Esophagus muscularis mucosa (tissue), 4 donors: Measurements from ENCODE around the gene FGF8. TPM values are rescaled to one million over a fixed set of nuclear protein-coding genes. Genes with fewer than 3 reads are reported as not detected.

Experiments
- DNase-seq: peaks from one replicate; pipeline ENCODE4 v3.0.0-alpha.2; 2017; ENCODE audit errors: extremely low spot score
- H3K27ac ChIP-seq, 4 donors: fragments of 200-600 bp; sonication (generic); replicated peaks in 1 of 4; 1 replicate in 3 of 4; 2 replicates in 1 of 4; pipeline ENCODE4 v1.5.1; 2016 to 2019; ENCODE audit warnings: mild to moderate bottlenecking in 1 of 4
- H3K27me3 ChIP-seq, 4 donors: fragments of 200-600 bp; sonication (generic); one replicate each; pipeline versions ENCODE4 v1.5.1 to v1.6.0; 2016 to 2019
- H3K36me3 ChIP-seq, 4 donors: fragments of 200-600 bp; sonication (generic); one replicate each; pipeline ENCODE4 v1.5.1; 2016 to 2019
- H3K4me1 ChIP-seq, 4 donors: fragments of 200-600 bp; sonication (generic); one replicate each; pipeline ENCODE4 v1.5.1; 2016 to 2019
- H3K4me3 ChIP-seq, 4 donors: fragments of 200-600 bp; sonication (generic); 1 replicate in 2 of 4; 2 replicates in 2 of 4; pipeline ENCODE4 v1.5.1; 2016 to 2019; ENCODE audit warnings: mild to moderate bottlenecking in 4 of 4, moderate library complexity in 1 of 4
- H3K9me3 ChIP-seq, 4 donors: fragments of 200-600 bp; sonication (generic); 1 replicate in 3 of 4; 2 replicates in 1 of 4; pipeline ENCODE4 v1.5.1; 2016 to 2019
- EP300 ChIP-seq: sonication (generic); formaldehyde crosslinking; IDR thresholded peaks from one replicate; pipeline ENCODE4 v1.6.1; 2017; ENCODE audit warnings: antibody characterized with exemption
- POLR2A ChIP-seq: fragments of 450-650 bp; IDR thresholded peaks from one replicate; pipeline ENCODE4 v1.6.1; 2017; ENCODE audit warnings: antibody characterized with exemption, moderate library complexity, mild to moderate bottlenecking, low read depth
- POLR2AphosphoS5 ChIP-seq, 2 donors: sonication (generic); formaldehyde crosslinking; IDR thresholded peaks; one replicate each; pipeline ENCODE4 v1.6.1; 2017; ENCODE audit warnings: antibody characterized with exemption in 2 of 2
- WGBS: methylation state at CpG from one replicate; pipeline ENCODE4 v1.1.5; 2018; 5-methylcytosine and 5-hydroxymethylcytosine counted together
- intact Hi-C: fragments of 100-400 bp; cut with DNase I; formaldehyde crosslinking; loops from one replicate; pipeline ENCODE4 v1.15.1; 2023
- total RNA-seq, 4 donors: library from RNA; depleted of rRNA; stranded (reverse); fragments of >200 nt; gene quantifications; one replicate each; pipeline versions ENCODE4 v1.1.0 to v1.2.1, GENCODE V29; 2016
- TF ChIP-seq, protein P1 (sequence below), 3 experiments: fragments of 200-600 bp in 2 of 3; fragments of 450-650 bp in 1 of 3; sonication (generic) in 2 of 3; IDR thresholded peaks; one replicate each; pipeline ENCODE4 v1.5.1; 2017 to 2019; ENCODE audit warnings: antibody characterized with exemption in 3 of 3, mild to moderate bottlenecking in 2 of 3, moderate library complexity in 1 of 3

Gene FGF8
- total RNA-seq, 4 donors from 2014 or later = not detected

- no peak overlapping the region for H3K27ac ChIP-seq
- peaks cover 0 to 68% (median 9%) of the 10 kb centered on the region in 4 donors for H3K27me3 ChIP-seq
- DNase-seq = no peak
- TF ChIP-seq POLR2A (no peak), POLR2AphosphoS5 (IDR thresholded peaks at IDR 0.05) (no peak), EP300 (no peak)
- TF ChIP-seq, protein P1, sequence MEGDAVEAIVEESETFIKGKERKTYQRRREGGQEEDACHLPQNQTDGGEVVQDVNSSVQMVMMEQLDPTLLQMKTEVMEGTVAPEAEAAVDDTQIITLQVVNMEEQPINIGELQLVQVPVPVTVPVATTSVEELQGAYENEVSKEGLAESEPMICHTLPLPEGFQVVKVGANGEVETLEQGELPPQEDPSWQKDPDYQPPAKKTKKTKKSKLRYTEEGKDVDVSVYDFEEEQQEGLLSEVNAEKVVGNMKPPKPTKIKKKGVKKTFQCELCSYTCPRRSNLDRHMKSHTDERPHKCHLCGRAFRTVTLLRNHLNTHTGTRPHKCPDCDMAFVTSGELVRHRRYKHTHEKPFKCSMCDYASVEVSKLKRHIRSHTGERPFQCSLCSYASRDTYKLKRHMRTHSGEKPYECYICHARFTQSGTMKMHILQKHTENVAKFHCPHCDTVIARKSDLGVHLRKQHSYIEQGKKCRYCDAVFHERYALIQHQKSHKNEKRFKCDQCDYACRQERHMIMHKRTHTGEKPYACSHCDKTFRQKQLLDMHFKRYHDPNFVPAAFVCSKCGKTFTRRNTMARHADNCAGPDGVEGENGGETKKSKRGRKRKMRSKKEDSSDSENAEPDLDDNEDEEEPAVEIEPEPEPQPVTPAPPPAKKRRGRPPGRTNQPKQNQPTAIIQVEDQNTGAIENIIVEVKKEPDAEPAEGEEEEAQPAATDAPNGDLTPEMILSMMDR (IDR thresholded peaks at IDR 0.05) = no peak
- H3K4me1 ChIP-seq = no peaks in the 10 kb centered on the region
- no peak overlapping the region for H3K4me3 ChIP-seq
- H3K9me3 ChIP-seq = no peaks in the 10 kb centered on the region
- 94% methylated on average over 6 of the region's 12 CpGs for WGBS
- H3K36me3 ChIP-seq = no peaks in the 10 kb centered on the region
- intact Hi-C loops = no loop called here
Observed at GRCh38 chr10:101766753-101767599, 8.9 kb downstream of the FGF8 start.

DNA sequence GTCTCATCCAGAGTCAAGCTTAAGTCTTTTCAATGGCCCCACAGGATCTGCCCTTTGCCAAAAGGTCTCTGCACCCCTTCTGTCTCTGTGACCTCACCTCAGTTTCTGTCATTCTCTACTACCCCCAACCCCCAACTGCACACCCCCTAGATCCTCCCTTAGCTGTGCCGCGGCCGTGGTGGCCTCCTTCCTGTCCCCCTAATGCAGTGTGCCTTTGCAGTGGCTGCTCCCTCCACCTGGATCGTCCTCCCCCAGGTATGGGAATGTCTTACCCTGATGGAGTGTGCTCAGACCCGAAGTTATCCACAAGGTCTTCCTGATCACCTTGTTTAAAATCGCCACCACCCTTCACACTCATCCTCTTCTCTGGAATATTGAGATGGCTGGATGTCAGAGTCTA is 9.6 kb downstream of the FGF8 start:
- intact Hi-C loops = no loop called here
- TF ChIP-seq POLR2A (no peak), EP300 (no peak), POLR2AphosphoS5 (IDR thresholded peaks at IDR 0.05) (no peak)
- TF ChIP-seq, protein P1 (IDR thresholded peaks at IDR 0.05) = no peak
- no peak for DNase-seq
- 82% methylated on average over 6 of the region's 6 CpGs for WGBS
- Histone ChIP-seq H3K27ac (no peak overlapping the region), H3K4me3 (no peak overlapping the region), H3K9me3 (no peaks in the 10 kb centered on the region), H3K27me3 (peaks cover 0 to 68% (median 8%) of the 10 kb centered on the region in 4 donors), H3K4me1 (no peaks in the 10 kb centered on the region), H3K36me3 (no peaks in the 10 kb centered on the region)

DNA sequence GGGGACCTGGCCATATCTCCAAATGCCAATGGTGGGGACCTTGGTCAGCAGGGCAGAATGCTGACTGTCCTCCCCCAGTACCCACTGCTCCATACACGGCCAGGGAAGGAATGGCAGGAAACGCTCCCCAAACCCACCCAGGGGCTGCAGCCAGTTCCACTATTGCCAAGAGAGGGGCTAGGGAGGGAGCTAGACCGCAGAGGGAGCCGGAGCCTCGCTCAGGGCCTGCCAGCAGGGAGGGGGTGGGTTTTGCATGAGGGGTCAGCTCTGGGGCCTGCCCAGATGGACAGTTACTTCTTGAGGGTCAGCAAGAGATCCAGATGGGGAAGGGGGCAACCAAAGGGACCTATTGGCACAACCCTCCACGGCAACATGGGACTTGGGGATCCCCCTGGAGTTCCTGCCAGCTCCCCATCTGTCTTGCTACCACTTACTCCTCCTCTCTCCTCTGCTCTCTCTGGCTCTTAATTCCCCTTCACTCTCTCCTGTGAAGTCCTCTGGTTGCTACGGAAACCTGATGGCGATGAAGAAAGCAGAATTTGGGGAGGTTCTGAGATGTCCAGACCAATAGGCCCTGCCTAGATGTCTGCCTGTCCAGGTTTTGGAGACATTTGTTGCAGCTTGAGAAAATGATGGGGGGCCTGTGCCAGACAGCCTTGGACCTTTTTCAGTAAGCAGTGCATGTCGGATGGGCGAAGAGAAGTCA is 12.6 kb downstream of the FGF8 start:
- WGBS = 72% methylated on average over 7 of the region's 10 CpGs
- DNase-seq = no peak
- H3K9me3 ChIP-seq = no peaks in the 10 kb centered on the region
- no peaks in the 10 kb centered on the region for H3K36me3 ChIP-seq
- H3K4me3 ChIP-seq = no peak overlapping the region
- no peaks in the 10 kb centered on the region for H3K4me1 ChIP-seq
- peaks cover 0 to 63% (median 0%) of the 10 kb centered on the region in 4 donors for H3K27me3 ChIP-seq
- no peak for TF ChIP-seq POLR2A
- TF ChIP-seq POLR2AphosphoS5 (IDR thresholded peaks at IDR 0.05) = no peak
- no peak for TF ChIP-seq EP300
- TF ChIP-seq, protein P1 (IDR thresholded peaks at IDR 0.05) = no peak
- intact Hi-C loops = no loop called here
- no peak overlapping the region for H3K27ac ChIP-seq

GRCh38 chr10:101762736-101763135 is 13.2 kb downstream of the FGF8 start:
- TF ChIP-seq POLR2AphosphoS5 (IDR thresholded peaks at IDR 0.05) = no peak
- TF ChIP-seq POLR2A = no peak
- TF ChIP-seq, protein P1 (IDR thresholded peaks at IDR 0.05) = no peak
- no peak for TF ChIP-seq EP300
- no peak for DNase-seq
- H3K27ac ChIP-seq = no peak overlapping the region
- intact Hi-C loops = no loop called here
- H3K9me3 ChIP-seq = no peaks in the 10 kb centered on the region
- no peak overlapping the region for H3K4me3 ChIP-seq
- H3K36me3 ChIP-seq = no peaks in the 10 kb centered on the region
- WGBS = 84% methylated on average over 3 of the region's 5 CpGs
- H3K4me1 ChIP-seq = no peaks in the 10 kb centered on the region
- H3K27me3 ChIP-seq = peaks cover 0 to 60% (median 0%) of the 10 kb centered on the region in 4 donors
